GM19035 (cell line): ENCODE measurements around the gene MAPKAPK5.
"Not testable (repeated sequence)": the region's sequence is repeated elsewhere in the genome, so short reads cannot be mapped to it uniquely, and the experiment has no call there.

ENCODE experiments used
- ATAC-seq: cut with Tn5 transposase; IDR thresholded peaks from one replicate; pipeline ENCODE4 v1.9.1; 2021; ENCODE audit not compliant: unreplicated experiment

Gene MAPKAPK5, protein sequence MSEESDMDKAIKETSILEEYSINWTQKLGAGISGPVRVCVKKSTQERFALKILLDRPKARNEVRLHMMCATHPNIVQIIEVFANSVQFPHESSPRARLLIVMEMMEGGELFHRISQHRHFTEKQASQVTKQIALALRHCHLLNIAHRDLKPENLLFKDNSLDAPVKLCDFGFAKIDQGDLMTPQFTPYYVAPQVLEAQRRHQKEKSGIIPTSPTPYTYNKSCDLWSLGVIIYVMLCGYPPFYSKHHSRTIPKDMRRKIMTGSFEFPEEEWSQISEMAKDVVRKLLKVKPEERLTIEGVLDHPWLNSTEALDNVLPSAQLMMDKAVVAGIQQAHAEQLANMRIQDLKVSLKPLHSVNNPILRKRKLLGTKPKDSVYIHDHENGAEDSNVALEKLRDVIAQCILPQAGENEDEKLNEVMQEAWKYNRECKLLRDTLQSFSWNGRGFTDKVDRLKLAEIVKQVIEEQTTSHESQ

DNA sequence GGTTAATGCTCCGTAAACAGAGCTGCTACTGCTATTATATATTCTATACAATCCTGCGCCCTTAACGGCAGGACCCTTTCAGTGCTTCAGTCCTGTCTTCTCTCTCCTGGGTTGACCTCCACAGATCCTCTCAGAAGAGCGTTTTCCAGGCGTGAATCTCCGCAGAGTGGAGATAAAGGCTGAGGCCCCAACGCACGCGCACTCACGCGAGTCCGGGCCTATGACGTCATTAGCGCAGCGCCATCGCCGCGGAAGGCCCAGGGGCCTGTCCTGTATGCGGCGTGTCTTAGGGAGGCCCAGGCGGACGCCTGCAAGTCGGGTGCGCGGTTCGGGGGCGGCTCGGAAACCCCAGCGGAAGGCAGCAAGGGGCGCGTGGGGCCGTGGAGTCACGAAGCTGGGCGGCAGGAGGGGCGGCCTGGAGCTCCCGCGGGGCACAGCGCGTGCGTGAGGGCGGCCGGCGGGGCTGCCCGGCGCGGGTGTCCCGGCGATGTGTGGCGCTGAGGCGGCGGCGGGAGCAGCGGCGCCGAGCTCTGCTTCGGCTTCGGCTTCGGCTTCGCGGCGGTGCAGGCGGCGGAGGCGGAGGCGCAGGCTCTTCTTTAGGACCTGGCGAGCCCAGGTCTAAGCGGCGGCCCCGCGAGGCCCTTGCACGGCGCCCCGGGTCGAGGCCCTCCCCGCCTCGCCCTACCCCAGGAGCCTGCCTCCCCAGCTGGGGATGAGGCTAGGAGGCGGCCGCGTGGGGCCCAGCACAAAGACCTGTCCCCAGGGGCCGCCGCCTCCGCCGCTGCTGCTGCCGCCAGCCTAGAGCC lies at the start of gene MAPKAPK5:
MAPKAPK5 (plus strand) TSS at position 479 of the 806 bp plus-strand sequence. CDS start 506 bp downstream, outside the sequence.
- peak; percentile 82 for ATAC-seq

DNA sequence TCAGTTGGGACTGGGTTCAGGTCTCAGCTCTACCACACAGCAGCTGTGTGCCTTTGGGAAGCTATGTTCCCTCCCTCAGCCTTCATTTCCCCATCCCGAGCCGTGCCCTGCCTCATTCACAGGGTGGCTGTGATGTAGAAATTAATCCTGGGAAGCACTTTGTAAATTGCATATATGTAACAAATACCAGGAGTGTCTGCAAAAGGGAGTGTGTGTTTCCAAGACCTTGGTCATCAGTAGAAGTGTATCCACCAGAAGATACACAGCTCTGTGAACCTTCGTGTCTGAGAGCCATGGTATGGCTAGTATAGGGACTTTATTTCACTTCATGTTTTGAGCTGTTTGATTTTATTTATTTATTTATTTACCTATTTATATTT lies 49.2 kb upstream of the MAPKAPK5 start:
- ATAC-seq: no peak

DNA sequence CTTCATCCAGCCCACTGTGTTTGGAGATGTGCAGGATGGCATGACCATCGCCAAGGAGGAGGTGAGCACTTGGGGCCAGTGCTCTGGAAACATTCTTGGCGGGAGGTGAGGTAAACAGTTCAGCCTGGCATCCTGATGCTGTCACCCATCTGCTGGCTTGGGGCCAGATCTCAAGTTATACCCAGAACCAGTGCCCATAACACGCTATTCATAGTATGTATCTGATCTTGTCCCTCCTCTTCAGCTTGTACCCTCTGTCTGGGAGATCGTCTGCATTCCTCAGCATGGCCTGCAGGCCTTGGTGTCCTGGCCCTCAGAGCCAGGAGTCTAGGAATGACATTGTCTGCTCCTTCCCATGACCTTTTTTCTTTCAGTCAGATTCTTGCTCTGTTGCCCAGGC lies 43.8 kb upstream of the MAPKAPK5 start:
- ATAC-seq: no peak

DNA sequence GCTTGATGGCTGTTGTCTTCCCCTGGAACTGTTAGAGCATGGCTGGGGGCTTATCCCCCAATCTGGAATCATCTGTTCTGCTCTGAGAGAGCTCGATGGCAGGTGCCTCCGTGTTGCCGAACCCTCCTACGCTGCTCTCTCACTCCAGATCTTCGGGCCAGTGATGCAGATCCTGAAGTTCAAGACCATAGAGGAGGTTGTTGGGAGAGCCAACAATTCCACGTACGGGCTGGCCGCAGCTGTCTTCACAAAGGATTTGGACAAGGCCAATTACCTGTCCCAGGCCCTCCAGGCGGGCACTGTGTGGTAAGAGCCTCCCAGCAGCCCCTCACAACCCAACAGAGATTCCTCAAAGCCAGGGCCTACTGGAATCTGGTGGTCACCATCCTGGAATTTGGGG lies 42.3 kb upstream of the MAPKAPK5 start:
- ATAC-seq: no peak

DNA sequence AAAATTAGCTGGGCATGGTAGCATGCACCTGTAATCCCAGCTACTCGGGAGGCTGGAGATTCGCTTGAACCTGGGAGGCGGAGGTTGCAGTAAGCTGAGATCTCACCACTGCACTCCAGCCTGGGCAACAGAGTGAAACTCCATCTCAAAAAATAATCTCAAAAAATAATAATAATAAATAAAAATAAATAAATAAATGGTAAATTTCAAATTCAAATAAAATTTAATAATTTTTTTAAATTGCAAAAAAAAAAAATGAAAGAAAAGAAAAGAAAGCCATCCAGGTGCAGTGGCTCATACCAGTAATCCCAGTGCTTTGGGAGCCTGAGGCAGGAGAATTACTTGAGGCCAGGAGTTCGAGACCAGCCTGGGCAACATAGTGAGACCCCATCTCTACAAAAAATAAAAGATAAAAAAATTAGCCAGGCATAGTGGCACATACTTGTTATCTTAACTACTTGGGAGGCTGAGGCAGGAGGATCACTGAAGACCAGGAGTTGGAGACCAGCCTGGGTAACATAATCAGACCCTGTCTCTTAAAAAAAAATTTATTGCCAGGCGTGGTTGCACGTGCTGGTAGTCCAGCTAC lies 38.9 kb upstream of the MAPKAPK5 start:
- ATAC-seq: no peak

DNA sequence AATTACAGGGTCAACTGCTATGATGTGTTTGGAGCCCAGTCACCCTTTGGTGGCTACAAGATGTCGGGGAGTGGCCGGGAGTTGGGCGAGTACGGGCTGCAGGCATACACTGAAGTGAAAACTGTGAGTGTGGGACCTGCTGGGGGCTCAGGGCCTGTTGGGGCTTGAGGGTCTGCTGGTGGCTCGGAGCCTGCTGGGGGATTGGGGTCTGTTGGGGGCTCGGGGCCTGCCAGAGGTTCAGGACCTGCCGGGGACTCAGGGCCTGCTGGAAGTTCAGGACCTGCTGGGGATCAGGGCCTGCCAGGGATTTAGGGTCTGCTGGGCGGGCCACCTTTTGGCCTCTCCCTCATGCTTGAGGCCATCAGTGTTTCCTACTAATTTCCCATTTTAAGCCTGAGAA lies 38.2 kb upstream of the MAPKAPK5 start:
- ATAC-seq: no peak

DNA sequence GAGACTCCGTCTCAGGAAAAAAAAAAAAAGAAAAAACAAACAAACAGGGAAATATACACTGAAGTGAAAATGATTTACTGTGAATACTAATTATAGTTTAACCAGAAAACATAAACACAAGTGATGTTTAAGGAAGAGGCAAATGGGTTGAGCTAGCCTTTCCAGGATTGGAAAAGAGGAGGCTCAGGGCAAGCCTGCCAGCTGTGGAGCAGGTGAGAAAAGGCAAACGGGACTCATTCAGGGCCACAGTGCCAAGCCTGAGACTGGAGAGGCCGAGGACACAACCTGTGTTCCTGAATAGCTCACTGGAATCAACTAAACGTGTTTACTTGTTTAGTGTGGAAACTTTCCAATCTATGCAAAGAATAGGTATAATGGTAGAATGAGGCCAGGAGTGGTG lies 35.7 kb upstream of the MAPKAPK5 start:
- ATAC-seq: no peak

DNA sequence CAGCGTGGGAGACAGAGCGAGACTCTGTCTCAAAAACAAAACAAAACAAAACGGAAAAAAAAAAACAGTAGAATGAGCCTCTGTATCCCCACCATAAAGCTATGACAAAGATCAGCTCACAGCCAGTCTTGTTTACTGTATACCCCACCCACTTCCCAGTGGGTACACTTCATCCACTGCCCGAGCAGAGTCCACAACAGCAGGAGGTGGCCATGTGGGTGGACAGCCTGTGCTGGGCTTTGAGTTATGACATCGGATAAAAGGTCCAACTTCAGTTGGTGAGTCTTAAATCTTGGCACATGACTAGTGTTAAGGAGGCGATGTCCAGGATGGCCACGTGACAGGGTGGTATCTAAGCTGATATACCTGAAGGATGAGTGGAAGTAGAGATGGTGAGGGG lies 34.8 kb upstream of the MAPKAPK5 start:
- ATAC-seq: no peak

DNA sequence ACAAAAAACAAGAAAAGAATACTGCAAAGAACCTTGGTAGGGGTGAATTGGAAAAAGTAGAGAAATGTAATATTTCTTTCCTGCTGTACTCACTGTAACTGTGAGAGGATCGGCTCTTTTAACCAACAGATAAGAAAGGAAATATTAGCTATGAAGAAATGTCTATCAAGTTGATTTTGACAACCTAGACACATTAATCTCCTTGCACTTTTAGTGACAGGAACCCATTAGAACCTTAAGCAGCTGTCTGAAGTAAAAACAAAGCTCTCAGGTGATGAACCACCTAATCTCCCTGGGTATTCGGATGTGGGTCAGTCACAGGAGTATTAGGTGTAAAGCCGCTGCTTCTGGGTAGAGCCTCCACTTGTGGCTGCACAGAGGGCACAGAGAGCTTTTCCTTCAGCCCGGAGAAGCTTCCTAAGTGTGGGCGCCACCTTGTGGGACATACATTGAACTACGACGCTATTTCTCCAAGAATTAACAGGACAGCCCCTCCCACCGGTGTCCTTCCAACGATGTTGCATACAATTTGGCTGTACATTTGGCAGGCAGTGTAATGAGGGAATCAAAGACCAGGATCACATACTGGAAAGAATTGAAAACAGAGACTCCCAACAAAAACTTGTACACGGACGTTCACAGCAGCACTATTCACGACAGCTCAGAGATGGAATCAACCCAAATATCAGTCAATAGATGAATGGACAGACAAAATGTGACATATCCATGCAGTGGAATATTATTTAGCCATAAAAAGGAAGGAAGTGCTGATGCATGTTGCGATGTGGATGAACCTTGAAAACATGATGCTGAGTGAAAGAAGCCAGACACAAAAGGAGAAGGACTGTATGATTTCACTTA lies 28.9 kb upstream of the MAPKAPK5 start:
- ATAC-seq: peak; percentile 72

DNA sequence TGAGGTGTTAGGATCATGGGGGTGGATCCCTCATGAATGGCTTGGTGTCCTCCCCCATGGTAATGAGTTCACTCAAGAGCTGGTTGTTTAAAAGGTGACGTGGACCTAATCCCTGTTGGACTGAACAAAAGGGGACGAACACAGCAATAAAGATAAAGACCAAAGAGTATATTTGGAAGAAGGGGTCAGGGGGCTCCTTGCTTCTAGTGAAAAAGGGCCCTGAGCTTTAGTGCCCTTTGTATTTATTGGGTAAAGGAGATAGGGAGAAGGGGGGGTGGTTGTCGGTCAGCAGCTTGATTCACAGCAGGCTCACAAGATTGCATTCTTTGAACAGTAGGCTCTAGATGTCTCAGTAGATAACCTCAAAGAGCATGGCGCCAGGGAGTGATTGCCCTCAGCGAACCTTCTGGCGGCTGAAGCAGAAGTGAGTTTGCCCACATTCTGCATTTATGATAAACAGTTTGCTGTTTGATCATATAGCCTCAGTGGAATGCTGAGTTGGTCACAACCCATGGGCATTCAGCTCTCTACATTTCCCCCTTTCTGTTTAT lies 25.9 kb upstream of the MAPKAPK5 start:
- ATAC-seq: no peak

DNA sequence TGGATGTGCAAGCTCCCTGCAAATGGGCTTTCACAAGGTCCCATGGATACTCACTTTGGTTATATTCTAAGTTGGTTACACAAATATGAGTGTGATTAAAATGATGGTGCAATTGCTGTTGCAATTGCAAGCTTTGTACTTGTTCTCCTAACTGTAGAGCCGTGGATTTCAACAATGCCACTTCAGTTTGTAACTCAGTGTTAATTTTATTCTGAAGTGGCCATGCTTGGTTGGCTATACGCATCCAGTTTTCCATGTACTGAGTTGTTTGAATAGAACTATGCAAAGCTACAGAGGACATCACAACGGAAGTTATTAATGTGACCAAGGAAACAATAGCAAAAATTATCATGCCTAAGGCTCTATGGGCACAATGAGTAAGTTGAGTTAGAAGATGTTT lies 25.1 kb upstream of the MAPKAPK5 start:
- ATAC-seq: not testable (repeated sequence)

DNA sequence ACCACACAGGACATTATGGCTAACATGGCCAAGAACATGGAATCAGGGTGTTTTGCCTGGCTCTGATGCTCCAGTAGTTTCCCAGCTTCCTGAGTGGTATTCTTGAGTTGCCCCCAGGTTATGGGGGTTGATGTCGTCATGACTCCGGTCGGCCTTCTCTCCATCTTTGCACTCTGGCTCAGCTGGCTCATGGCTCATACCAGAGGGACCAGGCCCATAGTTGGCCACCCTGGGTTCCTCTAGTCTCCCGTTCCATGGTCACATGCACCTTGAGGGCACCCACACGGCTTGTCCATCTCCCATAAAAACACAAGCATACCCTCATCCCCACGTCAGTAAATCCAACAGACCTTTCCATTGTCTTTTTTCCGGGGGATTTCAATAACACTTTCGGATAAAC lies 23.7 kb upstream of the MAPKAPK5 start:
- ATAC-seq: no peak

DNA sequence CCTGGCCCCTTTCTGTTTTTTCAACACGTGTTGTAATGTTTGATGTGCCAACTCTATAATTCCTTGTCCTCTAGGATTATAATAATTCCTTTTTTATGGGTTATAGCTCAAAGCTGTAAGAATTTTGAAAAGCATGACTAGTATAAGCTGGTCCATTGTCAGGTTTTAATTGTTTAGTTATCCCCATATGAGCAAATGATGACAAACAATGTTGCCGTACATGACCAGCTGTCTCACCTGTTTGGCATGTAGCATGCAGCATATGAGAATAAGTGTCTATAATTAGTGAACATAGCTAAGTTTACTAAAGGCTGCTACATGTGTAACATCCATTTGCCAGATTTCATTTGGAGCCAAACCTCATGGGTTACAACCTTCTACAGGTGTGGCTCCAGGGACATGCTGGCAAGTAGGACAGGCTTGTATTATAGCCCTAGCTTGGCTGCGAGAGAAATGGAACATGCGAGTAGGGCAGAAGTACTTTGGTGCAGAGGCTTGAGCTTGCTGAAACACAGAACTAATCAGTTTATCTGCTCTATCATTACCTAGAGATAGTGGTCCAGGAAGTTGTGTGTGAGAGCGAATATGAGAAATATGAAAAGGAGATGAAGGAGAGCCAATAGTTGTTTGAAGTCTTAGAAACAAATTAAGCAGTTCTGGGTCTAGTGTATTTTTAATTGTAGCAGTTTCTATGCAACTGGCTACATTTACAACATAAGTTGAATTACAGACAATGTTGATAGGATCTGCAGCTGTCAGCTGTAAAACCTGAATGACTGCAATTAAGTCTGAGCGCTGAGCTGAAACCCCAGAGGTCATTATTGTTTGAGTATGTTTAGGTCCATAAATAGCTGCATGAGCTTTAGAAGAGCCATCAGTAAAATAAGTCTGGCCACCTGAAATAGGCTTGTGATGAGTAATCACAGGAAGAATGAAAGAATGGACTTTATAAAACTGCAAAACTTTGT lies 22.6 kb upstream of the MAPKAPK5 start:
- ATAC-seq: no peak

DNA sequence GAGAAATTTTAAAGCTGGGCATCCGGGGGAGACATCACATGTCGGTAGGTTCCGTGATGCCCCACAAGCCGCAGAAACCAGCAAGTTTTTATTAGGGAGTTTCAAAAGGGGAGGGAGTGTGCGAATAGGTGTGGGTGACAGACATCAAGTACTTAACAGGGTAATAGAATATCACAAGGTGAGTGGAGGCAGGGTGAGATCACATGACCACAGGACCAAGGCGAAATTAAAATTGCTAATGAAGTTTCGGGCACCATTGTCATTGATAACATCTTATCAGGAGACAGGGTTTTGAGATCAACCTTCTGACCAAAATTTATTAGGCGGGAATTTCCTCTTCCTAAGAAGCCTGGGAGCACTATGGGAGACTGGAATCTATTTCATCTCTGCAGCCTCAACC lies 21.2 kb upstream of the MAPKAPK5 start:
- ATAC-seq: not testable (repeated sequence)

DNA sequence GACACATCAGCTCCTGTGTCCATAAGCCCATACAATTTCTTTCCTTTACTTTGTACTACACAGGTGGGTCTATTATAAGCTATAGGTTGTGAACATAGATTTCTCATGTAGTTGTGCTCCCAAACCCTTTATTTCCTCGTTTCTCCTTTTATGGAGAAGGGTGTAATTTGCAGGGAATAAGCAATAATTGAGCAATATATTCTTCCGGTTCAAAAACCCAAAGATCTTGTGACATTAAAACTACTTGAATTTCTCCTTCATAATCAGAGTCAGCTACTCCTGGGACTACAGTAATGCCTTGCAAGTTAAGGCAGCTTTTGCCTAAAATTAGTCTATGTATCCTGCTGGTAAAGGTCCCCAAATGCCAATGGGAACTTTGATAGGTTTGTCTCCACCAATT lies 19.1 kb upstream of the MAPKAPK5 start:
- ATAC-seq: no peak

DNA sequence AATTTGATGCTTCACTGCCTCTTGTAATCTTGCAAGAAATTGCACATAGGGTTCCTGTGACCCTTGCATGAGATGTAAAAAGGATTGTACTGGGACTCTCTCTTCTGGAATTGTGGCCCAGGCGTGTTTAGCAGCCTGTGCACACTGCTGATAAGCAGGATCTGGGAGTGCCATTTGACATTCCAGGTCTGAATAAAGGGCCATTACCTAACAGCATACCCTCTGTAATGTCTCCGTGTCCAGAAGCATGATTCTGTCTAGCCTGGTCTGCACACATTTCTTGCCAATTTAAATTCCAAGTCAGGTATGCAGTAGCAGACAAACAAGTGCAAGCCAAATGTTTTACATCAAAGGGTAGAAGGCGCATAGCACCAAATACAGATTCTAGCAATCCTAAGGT lies 18.1 kb upstream of the MAPKAPK5 start:
- ATAC-seq: no peak

DNA sequence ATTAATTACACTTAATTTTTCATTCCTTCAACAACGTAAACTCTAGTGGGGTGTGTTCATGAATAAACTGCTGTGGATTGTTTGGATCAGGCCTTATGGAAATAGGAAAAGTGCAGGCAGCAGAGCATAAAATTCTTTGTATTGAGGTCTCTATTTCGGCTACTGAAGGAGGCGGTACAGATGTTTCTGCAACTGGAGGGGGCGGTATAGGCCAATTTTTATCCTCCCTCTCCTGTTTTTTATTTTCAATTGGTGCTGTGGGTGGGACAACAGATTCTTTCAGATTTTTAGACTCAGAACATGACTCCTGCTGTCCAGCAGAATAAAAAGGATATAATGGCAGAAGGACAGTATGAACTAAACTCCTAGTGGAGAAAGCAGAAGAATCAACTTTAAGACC lies 17.7 kb upstream of the MAPKAPK5 start:
- not testable (repeated sequence) for ATAC-seq

DNA sequence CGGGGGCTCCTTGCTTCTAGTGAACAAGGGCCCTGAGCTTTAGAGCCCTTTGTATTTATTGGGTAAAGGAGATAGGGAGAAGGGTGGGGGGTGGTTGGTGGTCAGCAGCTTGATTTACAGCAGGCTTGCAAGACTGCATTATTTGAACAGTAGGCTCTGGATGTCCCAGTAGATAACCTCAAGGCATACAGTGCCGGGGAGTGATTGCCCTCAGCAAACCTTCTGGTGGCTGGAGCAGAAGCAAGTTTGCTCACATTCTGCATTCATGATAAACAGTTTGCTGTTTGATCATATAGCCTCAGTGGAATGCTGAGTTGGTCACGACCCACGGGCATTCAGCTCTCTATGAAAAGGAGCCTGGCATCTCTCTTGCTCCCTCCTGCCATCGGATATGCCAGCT lies 16.5 kb upstream of the MAPKAPK5 start:
- ATAC-seq: no peak

DNA sequence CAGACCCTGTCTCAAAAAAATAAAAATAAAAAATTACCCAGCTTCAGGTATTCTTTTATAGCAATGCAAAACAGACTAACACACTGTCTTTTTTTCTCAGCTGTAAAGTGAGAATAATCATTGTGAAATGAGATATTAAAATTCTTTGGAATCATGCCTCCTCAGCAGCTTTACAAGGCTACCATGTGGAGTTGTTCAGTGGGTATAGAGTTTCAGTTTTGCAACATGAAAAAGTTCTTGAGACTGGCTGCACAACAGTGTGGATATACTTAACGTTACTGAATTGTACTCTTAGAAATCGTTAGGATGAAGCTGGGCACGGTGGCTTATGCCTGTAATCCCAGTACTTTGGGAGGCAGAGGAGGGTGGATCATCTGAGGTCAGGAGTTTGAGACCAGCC lies 15.7 kb upstream of the MAPKAPK5 start:
- ATAC-seq: no peak
